A549 (cell line): ENCODE measurements around the gene FKBP1A.

ENCODE experiments used
- CTCF ChIP-seq: fragments of >200 bp; sonication (Bioruptor Twin); formaldehyde crosslinking; IDR thresholded peaks from 3 replicates; pipeline ENCODE4 v1.5.1; 2016
- ESRRA ChIP-seq: fragments of 150-350 bp; IDR thresholded peaks from 2 replicates; pipeline ENCODE4 v1.6.1; 2014; ENCODE audit warnings: mild to moderate bottlenecking, low read length, borderline replicate concordance
- JUNB ChIP-seq: fragments of >200 bp; sonication (Bioruptor Twin); formaldehyde crosslinking; IDR thresholded peaks from 2 replicates; pipeline ENCODE4 v1.6.1; 2016
- MAZ ChIP-seq: fragments of 150-350 bp; IDR thresholded peaks from 2 replicates; pipeline ENCODE4 v1.6.1; 2014; ENCODE audit warnings: antibody characterized with exemption, low read depth, low read length, borderline replicate concordance
- POLR2A ChIP-seq: IDR thresholded peaks from 2 replicates; pipeline ENCODE4 v1.6.1; 2012; ENCODE audit warnings: mild to moderate bottlenecking, low read length
- ZFP36 ChIP-seq: fragments of 450-650 bp; IDR thresholded peaks from 2 replicates; pipeline ENCODE4 v1.6.1; 2014; ENCODE audit warnings: borderline replicate concordance; ENCODE audit not compliant: partially characterized antibody

- TF ChIP-seq ESRRA (no peak), CTCF (no peak), POLR2A (peak; percentile 12; the same call in 1 of the 2 replicates), MAZ (no peak), ZFP36 (no peak), JUNB (no peak)
Observed at GRCh38 chr20:1320902-1321653, 71.8 kb downstream of the FKBP1A start.
